OCI-LY7 (cell line): Measurements from ENCODE around the gene LRRC7. TPM values are rescaled to one million over a fixed set of nuclear protein-coding genes. Genes with fewer than 3 reads are reported as not detected.

Experiments
- BruUV-seq: library from RNA; stranded (reverse); fragments of 400-500 nt; replicated peaks from 2 replicates; lab custom pipeline; 2021; lab: Mats Ljungman, UMichigan
- CTCF ChIA-PET: fragments of 300-600 bp; sonication (Branson Sonifier 250); formaldehyde crosslinking; loops from one replicate; lab custom pipeline; 2022; ENCODE audit warnings: antibody characterized with exemption; ENCODE audit not compliant: unreplicated experiment; lab: Charles Lee
- POLR2A ChIA-PET: fragments of 300-600 bp; sonication (Branson Sonifier 250); formaldehyde crosslinking; loops from one replicate; lab custom pipeline; 2022; ENCODE audit warnings: antibody characterized with exemption; lab: Charles Lee
- DNase-seq: peaks from one replicate; pipeline ENCODE4 v3.0.0-alpha.2; 2015; ENCODE audit warnings: low spot score
- H2AFZ ChIP-seq: fragments of 200-600 bp; sonication (generic), shearing (Covaris generic); 2 replicates; pipeline ENCODE4 v1.6.1; 2014; ENCODE audit warnings: mild to moderate bottlenecking, antibody characterized with exemption, low read length, moderate library complexity
- H3K27ac ChIP-seq: fragments of 200-600 bp; sonication (generic); 2 replicates; pipeline ENCODE4 v1.5.1; 2014; ENCODE audit warnings: mixed run types, low read depth, mild to moderate bottlenecking, moderate library complexity, low read length, inconsistent platforms; ENCODE audit not compliant: poor library complexity, severe bottlenecking
- H3K36me3 ChIP-seq: fragments of 200-600 bp; sonication (generic); 2 replicates; pipeline ENCODE4 v1.6.1; 2014; ENCODE audit warnings: mild to moderate bottlenecking, antibody characterized with exemption, low read length, moderate library complexity, mixed read lengths; ENCODE audit not compliant: insufficient read depth
- H3K4me1 ChIP-seq: fragments of 200-600 bp; sonication (generic); 2 replicates; pipeline ENCODE4 v1.5.1; 2014; ENCODE audit warnings: mild to moderate bottlenecking, low read length; ENCODE audit not compliant: insufficient read depth, poor library complexity, severe bottlenecking
- H3K4me2 ChIP-seq: fragments of 200-600 bp; sonication (generic); 2 replicates; pipeline ENCODE4 v1.6.1; 2014; ENCODE audit warnings: mild to moderate bottlenecking, low read length
- H3K4me3 ChIP-seq: fragments of 200-600 bp; sonication (generic); 2 replicates; pipeline ENCODE4 v1.5.1; 2014; ENCODE audit warnings: mild to moderate bottlenecking, low read depth, low read length; ENCODE audit not compliant: poor library complexity, severe bottlenecking
- H3K79me2 ChIP-seq: fragments of 200-600 bp; sonication (generic); 2 replicates; pipeline ENCODE4 v1.6.1; 2016; ENCODE audit warnings: low read depth, mild to moderate bottlenecking, low read length, moderate library complexity, mixed read lengths; ENCODE audit not compliant: insufficient read depth
- H3K9me2 ChIP-seq: fragments of 200-600 bp; sonication (generic); 2 replicates; pipeline ENCODE4 v1.6.1; 2016; ENCODE audit warnings: mild to moderate bottlenecking, low read length, mixed read lengths; ENCODE audit not compliant: insufficient read depth
- H3K9me3 ChIP-seq: fragments of 200-600 bp; sonication (generic); 2 replicates; pipeline ENCODE4 v1.6.1; 2014; ENCODE audit warnings: mild to moderate bottlenecking, mixed run types, low read length, mixed read lengths
- H4K20me1 ChIP-seq: fragments of 200-600 bp; sonication (generic); 2 replicates; pipeline ENCODE4 v1.6.1; 2014; ENCODE audit warnings: mild to moderate bottlenecking, antibody characterized with exemption, low read length, moderate library complexity, mixed read lengths; ENCODE audit not compliant: insufficient read depth
- EZH2phosphoT487 ChIP-seq: fragments of 200-600 bp; sonication (generic); IDR thresholded peaks from 2 replicates; pipeline ENCODE4 v1.6.1; 2018; ENCODE audit warnings: low read depth, borderline replicate concordance, mild to moderate bottlenecking, mixed run types, antibody characterized with exemption, low read length, moderate library complexity, mixed read lengths
- intact Hi-C: fragments of 100-400 bp; cut with micrococcal nuclease; formaldehyde crosslinking; loops from one replicate; pipeline ENCODE4 v1.10.0; 2022; ENCODE audit not compliant: unreplicated experiment
- total RNA-seq, 2 experiments: library from RNA; depleted of rRNA in 1 of 2; stranded (reverse); fragments of >200 nt in 1 of 2; shearing (Covaris generic) in 1 of 2; gene quantifications; 2 replicates each; pipeline ENCODE4 v1.2.3, GENCODE V29; 2014 to 2022
- TF ChIP-seq, protein P1 (sequence below): fragments of 200-600 bp; sonication (generic); conservative IDR thresholded peaks from 2 replicates; pipeline ENCODE4 v1.5.1; 2014; ENCODE audit warnings: mild to moderate bottlenecking, antibody characterized with exemption, low read length, moderate library complexity, mixed read lengths

The LRRC7 gene
- total RNA-seq, 2 experiments from 2014 or later, result not detected

DNA sequence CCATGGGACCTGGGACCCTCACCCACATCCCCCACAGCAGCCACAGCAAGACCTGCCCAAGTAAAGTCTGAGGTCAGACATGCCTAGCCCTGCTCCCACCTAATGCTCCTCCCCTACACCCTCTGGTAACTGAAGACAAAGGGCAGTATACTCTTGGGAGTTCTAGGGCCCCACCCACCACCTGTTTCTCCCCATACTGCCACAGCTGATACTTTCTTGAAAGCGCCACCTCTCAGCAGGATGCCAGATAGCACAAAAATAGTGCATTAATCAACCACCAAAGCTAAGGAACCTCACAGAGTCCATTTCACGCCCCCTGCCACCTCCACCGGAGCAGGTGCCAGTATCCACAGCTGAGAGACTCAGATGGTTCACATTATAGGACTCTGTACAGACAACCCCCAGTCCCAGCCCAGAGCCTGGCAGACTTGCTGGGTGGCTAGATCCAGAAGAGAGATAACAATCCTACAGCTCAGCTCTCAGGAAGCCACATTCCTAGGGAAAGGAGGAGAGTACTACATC is 399.6 kb downstream of the LRRC7 start:
- DNase-seq, result peak; percentile 86
- H3K27ac ChIP-seq, result peak overlapping the region; percentile 49

DNA sequence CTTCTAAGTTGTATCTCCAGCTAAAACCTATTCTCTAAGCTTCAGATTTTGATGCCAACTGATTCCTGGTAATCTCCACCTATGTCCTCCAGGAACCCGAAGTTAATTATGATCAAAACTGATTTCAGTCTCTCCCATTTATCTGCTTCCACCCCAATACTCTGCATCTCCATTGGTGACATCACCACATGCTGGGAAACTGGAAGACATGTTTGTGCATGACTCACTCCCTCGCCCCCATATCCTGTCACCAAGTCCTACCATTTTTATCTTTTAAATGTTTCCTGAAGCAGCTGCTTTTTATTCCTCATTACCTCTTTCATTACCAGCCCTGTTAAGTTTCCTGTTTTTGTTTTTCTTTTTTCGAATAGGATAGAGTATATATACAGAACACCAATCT is 409.2 kb downstream of the LRRC7 start:
- no peak overlapping the region for H3K27ac ChIP-seq
- H3K9me3 ChIP-seq, result no peaks in the 10 kb centered on the region
- ChIA-PET POLR2A (interaction anchor here (0.9 kb wide), 1 partner anchor 8 kb away, joined by 3 read pairs; no protein-coding TSS in a partner anchor), CTCF (no interaction called here)
- H2AFZ ChIP-seq, result no peak overlapping the region
- TF ChIP-seq, protein P1, sequence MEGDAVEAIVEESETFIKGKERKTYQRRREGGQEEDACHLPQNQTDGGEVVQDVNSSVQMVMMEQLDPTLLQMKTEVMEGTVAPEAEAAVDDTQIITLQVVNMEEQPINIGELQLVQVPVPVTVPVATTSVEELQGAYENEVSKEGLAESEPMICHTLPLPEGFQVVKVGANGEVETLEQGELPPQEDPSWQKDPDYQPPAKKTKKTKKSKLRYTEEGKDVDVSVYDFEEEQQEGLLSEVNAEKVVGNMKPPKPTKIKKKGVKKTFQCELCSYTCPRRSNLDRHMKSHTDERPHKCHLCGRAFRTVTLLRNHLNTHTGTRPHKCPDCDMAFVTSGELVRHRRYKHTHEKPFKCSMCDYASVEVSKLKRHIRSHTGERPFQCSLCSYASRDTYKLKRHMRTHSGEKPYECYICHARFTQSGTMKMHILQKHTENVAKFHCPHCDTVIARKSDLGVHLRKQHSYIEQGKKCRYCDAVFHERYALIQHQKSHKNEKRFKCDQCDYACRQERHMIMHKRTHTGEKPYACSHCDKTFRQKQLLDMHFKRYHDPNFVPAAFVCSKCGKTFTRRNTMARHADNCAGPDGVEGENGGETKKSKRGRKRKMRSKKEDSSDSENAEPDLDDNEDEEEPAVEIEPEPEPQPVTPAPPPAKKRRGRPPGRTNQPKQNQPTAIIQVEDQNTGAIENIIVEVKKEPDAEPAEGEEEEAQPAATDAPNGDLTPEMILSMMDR, result no peak
- no peak for TF ChIP-seq EZH2phosphoT487
- no peak overlapping the region for H3K4me2 ChIP-seq
- no TSS peak for BruUV-seq
- no peak overlapping the region for H3K4me3 ChIP-seq
- no peaks in the 10 kb centered on the region for H4K20me1 ChIP-seq
- intact Hi-C loops, result no loop called here
- H3K36me3 ChIP-seq, result no peaks in the 10 kb centered on the region
- no peaks in the 10 kb centered on the region for H3K79me2 ChIP-seq
- no peaks in the 10 kb centered on the region for H3K4me1 ChIP-seq
- DNase-seq, result no peak
- no peaks in the 10 kb centered on the region for H3K9me2 ChIP-seq

More for the DNA sequence above, 399.6 kb downstream of the LRRC7 start:
- H3K9me3 ChIP-seq, result 0 out of 2 replicates have a peak, but pooled peaks cover 3% of the 10 kb centered on the region
- H3K4me1 ChIP-seq, result peaks cover 16% of the 10 kb centered on the region
- no peaks in the 10 kb centered on the region for H3K9me2 ChIP-seq
- peak overlapping the region; percentile 57 for H3K4me2 ChIP-seq
- ChIA-PET POLR2A (no interaction called here), CTCF (no interaction called here)
- intact Hi-C loops, result no loop called here
- H3K36me3 ChIP-seq, result no peaks in the 10 kb centered on the region
- H2AFZ ChIP-seq, result peak overlapping the region; percentile 73
- H3K79me2 ChIP-seq, result no peaks in the 10 kb centered on the region
- H4K20me1 ChIP-seq, result no peaks in the 10 kb centered on the region
- H3K4me3 ChIP-seq, result peak overlapping the region; percentile 32
- TF ChIP-seq, protein P1, result peak; percentile 55
- no peak for TF ChIP-seq EZH2phosphoT487
- no TSS peak for BruUV-seq

DNA sequence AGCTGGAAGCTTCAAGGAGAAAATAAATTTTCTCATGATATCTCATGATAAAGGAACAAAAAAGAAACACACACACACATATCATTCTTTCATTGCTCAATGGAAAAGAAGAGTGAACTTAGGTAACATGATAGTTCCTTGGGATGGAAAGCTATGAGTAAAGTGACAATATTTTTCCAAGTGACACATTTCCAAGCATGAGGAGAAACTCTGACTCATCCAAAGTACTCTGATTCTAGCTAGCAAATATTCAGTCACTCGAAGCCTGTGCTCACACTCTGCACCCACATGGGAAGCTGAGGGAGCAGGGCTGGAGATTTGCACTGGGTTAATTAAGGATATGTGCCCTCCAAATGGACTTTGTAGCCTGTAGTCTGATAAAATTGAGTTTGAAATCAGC is 415.3 kb downstream of the LRRC7 start:
- no peak overlapping the region for H3K4me2 ChIP-seq
- BruUV-seq, result no TSS peak
- no peaks in the 10 kb centered on the region for H3K4me1 ChIP-seq
- H3K9me3 ChIP-seq, result no peaks in the 10 kb centered on the region
- H3K36me3 ChIP-seq, result no peaks in the 10 kb centered on the region
- CTCF ChIA-PET, result no interaction called here
- H3K9me2 ChIP-seq, result no peaks in the 10 kb centered on the region
- no peak for DNase-seq
- no peaks in the 10 kb centered on the region for H3K79me2 ChIP-seq
- H4K20me1 ChIP-seq, result no peaks in the 10 kb centered on the region
- POLR2A ChIA-PET, result interaction anchor here (0.5 to 1.1 kb wide), 2 partner anchors 10 to 273 kb away, joined by 3 to 4 read pairs; no protein-coding TSS in a partner anchor
- intact Hi-C loops, result no loop called here
- H2AFZ ChIP-seq, result no peak overlapping the region
- no peak overlapping the region for H3K27ac ChIP-seq
- TF ChIP-seq, protein P1, result no peak
- no peak for TF ChIP-seq EZH2phosphoT487
- H3K4me3 ChIP-seq, result no peak overlapping the region
